NCI-H146 treated with DMSO at 0.1 percent for 48 hours (cell line): ENCODE results near the gene MYOF.
"Not testable (repeated sequence)": the region's sequence is repeated elsewhere in the genome, so short reads cannot be mapped to it uniquely, and the experiment has no call there.

Source experiments
- DNase-seq: peaks from one replicate; lab custom pipeline; 2025; ENCODE audit not compliant: unreplicated experiment; lab: John Stamatoyannopoulos, UW

Gene MYOF

GRCh38 chr10:93459466-93459865, 22.7 kb downstream of the MYOF start:
- DNase-seq, result no peak

GRCh38 chr10:93458821-93459257, 23.3 kb downstream of the MYOF start:
- DNase-seq, result no peak

DNA sequence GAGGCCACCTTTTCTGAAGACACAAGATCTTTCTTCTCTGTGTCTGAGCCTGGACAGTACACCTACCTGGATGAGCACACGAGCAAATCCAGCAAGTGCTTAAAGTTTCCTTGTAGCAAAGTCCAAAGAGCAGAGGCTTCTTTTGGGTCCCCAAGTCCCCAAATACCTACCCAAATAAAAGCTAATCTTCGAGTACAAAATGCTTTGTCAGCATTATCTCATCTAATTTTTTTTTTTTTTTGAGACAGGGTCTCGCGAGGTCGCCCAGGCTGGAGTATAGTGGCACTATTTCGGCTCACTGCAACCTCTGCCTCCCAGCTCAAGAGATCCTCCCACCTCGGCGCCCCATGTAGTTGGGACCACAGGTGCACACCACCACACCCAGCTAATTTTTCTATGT, 24.6 kb downstream of the MYOF start:
- no peak for DNase-seq

DNA sequence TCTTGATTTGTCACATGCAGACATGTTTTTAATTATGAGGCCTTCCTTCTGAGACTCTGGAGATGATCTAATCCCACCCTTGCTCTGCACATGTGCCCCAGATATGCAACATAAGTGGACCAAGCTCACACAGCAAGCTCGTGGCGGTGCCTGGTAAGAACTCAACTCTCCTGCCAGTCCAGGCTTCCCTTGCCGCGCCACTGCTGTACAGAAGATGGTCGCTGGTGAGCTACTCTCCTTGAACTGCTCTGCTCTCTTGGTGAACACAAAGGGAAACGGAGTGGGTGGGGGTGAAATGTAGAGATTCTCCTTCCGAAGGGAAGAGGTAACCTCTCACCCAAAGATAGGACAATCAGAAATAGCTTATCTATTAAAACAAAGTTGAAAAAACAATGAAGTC, 25.7 kb downstream of the MYOF start:
- DNase-seq, result no peak

DNA sequence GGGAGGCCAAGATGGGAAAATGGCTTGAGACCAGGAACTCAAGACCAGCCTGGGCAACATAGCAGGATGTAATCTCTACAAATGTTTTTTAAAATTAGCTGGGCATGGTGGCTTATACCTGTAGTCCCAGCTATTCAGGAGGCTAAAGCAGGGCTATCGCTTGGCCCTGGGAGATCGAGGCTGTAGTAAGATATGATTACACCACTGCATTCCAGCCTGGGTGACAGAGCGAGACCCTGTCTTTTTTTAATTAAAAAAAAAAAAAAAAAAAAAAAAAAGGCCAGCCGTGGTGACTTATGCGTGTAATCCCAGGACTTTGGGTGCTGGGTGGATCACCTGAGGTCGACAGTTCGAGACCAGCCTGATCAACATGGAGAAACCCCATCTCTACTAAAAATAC, 27.4 kb downstream of the MYOF start:
- DNase-seq, result no peak

- DNase-seq, result no peak
Measured at GRCh38 chr10:93454146-93454545, 28.0 kb downstream of the MYOF start.

GRCh38 chr10:93452143-93452542, 30.0 kb downstream of the MYOF start:
- DNase-seq, result no peak

GRCh38 chr10:93451244-93451947, 30.7 kb downstream of the MYOF start:
- no peak for DNase-seq

- no peak for DNase-seq
Measured at GRCh38 chr10:93447970-93448369, 34.2 kb downstream of the MYOF start.

DNA sequence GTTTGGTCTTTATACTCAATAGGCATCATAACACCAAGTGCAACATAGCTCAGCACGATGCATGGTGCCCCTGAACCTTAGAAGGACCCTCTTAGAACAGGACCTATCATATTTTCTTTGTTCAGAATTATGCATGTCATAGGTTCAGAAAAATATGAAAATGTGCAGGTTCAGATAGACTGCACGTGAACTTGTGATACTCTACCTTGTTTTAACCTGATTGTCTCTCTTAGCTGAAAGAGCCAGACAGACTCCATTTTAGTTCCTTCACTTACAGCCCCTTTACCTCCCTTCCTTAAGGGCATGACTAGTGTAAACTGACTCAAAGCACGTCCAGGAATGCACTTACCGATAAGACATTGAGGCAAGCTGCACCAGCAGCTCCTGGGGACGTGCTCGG, 35.1 kb downstream of the MYOF start:
- DNase-seq, result no peak

- DNase-seq, result no peak
Measured at GRCh38 chr10:93445978-93446720, 36.0 kb downstream of the MYOF start.

- peak; percentile 95 for DNase-seq
Measured at GRCh38 chr10:93445097-93445960, 36.8 kb downstream of the MYOF start.

- no peak for DNase-seq
Measured at GRCh38 chr10:93443481-93443880, 38.7 kb downstream of the MYOF start.

GRCh38 chr10:93442721-93443120, 39.4 kb downstream of the MYOF start:
- not testable (repeated sequence) for DNase-seq

GRCh38 chr10:93440591-93441091, 41.5 kb downstream of the MYOF start:
- peak; percentile 55 for DNase-seq

- DNase-seq, result no peak
Measured at GRCh38 chr10:93438613-93439253, 43.4 kb downstream of the MYOF start.

GRCh38 chr10:93437946-93438612, 44.1 kb downstream of the MYOF start:
- no peak for DNase-seq

GRCh38 chr10:93437086-93437945, 44.8 kb downstream of the MYOF start:
- no peak for DNase-seq

DNA sequence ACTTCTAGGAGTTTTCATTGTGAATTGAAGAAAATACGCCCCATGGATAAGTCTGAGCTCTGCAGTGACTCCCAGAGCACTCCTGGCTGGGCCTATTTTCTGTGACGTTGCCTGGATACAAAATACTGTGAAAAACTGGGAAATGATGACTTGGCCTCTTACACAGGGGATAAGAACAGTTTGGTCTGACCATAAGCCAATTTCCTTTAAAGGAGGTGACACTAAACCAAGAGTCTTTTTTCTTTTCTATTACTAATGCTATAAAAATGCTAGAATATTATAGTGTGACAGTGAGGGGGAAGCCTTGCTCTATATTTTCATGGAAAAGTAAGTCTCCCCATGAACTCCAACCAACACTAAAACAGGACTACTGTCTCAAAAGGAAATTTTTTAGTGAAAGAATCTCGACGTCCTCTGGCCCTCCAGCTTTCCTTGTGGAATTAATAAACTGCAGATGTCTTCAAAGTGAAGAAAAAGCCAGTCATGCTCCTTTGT, 45.5 kb downstream of the MYOF start:
- no peak for DNase-seq
